Measurements from ENCODE around the gene UPF3A. TPM values are rescaled to one million over a fixed set of nuclear protein-coding genes. Genes with fewer than 3 reads are reported as not detected.

The UPF3A gene
- total and polyA plus RNA-seq, 9 of the 15 experiments (the other 6 are each of a cell fraction or from before 2014, with no cell fraction given): 15.6 to 76.5 (median 40.9) TPM

DNA sequence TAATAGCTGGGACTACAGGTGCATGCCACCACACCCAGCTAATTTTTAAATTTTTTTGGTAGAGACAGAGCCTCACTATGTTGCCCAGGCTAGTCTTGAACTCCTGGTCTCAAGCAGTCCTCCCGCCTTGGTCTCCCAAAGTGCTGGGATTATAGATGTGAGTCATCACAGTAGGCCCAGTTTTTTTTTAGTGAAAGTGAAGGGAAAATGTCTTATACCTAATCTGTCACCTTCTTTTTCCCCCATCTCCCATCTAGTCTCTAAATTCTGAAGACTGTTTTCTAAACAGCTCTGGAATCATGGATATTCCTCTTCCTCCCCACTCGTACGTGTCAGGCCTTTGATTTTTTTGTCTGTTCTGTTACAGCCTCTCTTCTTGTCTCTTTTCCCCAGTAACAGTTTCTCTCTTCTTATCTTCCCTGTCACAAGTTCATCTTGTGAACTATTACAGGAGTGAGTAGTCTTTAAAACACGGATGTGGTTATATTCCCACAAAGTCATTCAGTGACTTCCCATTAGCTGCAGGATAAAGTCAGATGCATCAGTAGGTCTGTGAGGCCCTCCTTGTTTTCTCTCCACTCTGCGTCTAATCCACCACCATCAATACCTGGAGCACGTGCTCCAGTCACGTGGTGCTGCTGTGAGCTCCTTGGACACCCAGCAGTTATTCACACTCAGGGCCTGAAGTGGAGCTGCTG, 43.8 kb upstream of the UPF3A start (continued):
- TF ChIP-seq, protein P1, sequence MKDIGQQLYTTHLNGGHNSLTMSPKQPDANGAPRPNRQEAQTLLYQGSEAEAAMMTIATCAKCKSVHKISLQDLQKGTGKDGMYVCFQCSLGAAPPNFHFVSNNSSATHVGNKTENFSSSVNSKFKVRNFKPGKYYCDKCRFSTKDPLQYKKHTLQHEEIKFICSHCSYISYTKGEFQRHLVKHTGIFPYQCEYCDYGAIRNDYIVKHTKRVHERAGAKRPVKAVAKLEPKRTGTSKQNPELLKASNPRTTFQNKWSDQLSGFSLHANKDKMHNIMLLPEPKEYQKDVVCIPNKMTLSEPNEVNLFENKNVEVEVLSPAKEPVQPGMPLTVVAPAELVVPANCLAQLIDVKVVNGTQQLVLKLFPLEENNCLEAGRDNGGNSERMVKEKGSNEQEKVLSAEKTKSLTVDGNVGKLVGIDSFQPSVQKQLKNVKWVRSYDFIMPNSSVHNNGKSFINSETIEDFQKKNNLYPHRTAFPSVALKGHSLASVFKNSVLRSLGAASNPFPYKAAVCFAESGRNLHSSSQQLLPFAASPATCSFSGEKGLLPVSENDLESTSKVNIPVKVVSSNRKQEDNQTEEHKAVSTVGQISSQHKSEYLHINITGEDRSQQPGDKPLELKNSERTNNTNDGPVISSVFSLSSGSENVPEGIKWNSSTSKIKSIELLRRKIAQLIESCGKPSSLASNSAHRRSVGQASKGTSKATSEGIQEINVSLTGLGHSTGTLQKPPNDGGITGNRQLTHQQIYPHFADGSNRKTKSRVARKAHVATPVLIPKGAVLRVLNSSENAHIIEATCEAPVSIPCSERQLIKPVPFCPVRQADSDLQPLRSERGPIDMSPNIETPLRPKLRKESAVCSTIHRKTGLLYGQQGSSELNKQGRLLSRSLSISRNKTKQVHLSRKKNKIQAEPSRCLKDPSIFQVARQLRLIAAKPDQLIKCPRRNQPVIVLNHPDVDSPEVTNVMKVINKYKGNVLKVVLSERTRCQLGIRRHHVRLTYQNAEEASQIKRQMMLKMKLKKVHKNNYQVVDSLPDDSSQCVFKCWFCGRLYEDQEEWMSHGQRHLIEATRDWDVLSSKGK (CRISPR knock-in tag; IDR thresholded peaks at IDR 0.05): no peak
- TF ChIP-seq SMC3 (conservative IDR thresholded peaks at IDR 0.05; ENCODE audit: insufficient read depth, low read depth, low read length) (no peak), DIDO1 (tag; IDR thresholded peaks at IDR 0.05; ENCODE audit: low read depth) (no peak), ZNF766 (CRISPR knock-in tag; conservative IDR thresholded peaks at IDR 0.05) (peak; percentile 65; the same call in 1 of the 2 replicates), CREM (IDR thresholded peaks at IDR 0.05; ENCODE audit: low read depth) (no peak), ZBTB26 (CRISPR knock-in tag; IDR thresholded peaks at IDR 0.05) (no peak), SREBF1 (IDR thresholded peaks at IDR 0.05; ENCODE audit: borderline replicate concordance, low read depth, low read length) (no peak), FOXP1 (CRISPR knock-in tag; IDR thresholded peaks at IDR 0.05) (no peak), ZNF282 (CRISPR knock-in tag; IDR thresholded peaks at IDR 0.05) (no peak), SRSF7 (optimal IDR thresholded peaks at IDR 0.05; ENCODE audit: low read depth, low read length) (no peak), ZC3H11A (IDR thresholded peaks at IDR 0.05; ENCODE audit: low read depth, low read length) (no peak), SAFB2 (IDR thresholded peaks at IDR 0.05; ENCODE audit: borderline replicate concordance, low read depth, low read length, severe bottlenecking) (no peak), BRCA1 (IDR thresholded peaks at IDR 0.05) (no peak), BRCA1 (CRISPR knock-in tag; IDR thresholded peaks at IDR 0.05) (no peak), PYGO2 (tag; IDR thresholded peaks at IDR 0.05) (no peak), ZBTB17 (CRISPR knock-in tag; IDR thresholded peaks at IDR 0.05) (no peak), XRCC4 (IDR thresholded peaks at IDR 0.05; ENCODE audit: extremely low read depth, insufficient read depth, insufficient read length) (no peak), GABPB2 (CRISPR knock-in tag; conservative IDR thresholded peaks at IDR 0.05) (no peak), ZBTB34 (CRISPR knock-in tag; IDR thresholded peaks at IDR 0.05) (no peak), POLR2AphosphoS2 (IDR thresholded peaks at IDR 0.05; ENCODE audit: low read length) (no peak), POLR3A (IDR thresholded peaks at IDR 0.05; ENCODE audit: borderline replicate concordance, extremely low read depth, insufficient read depth, insufficient read length) (no peak)
- TF ChIP-seq, protein P2, sequence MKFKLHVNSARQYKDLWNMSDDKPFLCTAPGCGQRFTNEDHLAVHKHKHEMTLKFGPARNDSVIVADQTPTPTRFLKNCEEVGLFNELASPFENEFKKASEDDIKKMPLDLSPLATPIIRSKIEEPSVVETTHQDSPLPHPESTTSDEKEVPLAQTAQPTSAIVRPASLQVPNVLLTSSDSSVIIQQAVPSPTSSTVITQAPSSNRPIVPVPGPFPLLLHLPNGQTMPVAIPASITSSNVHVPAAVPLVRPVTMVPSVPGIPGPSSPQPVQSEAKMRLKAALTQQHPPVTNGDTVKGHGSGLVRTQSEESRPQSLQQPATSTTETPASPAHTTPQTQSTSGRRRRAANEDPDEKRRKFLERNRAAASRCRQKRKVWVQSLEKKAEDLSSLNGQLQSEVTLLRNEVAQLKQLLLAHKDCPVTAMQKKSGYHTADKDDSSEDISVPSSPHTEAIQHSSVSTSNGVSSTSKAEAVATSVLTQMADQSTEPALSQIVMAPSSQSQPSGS (CRISPR knock-in tag; IDR thresholded peaks at IDR 0.05): no peak

Measured in K562 (cell line).